NCI-H524 (cell line): ENCODE data around the gene AHNAK.
"Not testable (repeated sequence)": the region's sequence is repeated elsewhere in the genome, so short reads cannot be mapped to it uniquely, and the experiment has no call there.

ENCODE experiments used
- DNase-seq, 2 experiments: peaks; one replicate each; lab custom pipeline; 2025; lab: John Stamatoyannopoulos, UW

The AHNAK gene

DNA sequence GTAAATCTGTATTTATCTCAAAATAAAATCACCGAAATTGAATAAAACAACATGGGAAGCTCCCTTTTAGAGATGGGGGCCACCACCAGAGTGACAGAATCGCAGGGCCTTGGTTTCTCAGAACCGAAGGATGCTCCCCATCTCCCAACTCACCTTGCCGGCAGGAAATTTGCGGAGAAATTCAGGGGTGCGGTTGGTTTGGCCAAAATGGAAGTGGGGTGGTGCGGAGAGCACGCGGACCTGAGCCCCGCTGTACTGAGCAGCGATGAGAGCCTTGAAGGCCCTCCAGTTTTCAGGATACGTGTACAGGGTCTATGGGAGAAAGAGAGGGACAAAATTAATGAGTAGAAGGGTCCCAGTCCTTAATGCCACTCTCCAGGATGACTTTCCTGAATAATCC, 25.8 kb upstream of the AHNAK start:
- no peak for DNase-seq

DNA sequence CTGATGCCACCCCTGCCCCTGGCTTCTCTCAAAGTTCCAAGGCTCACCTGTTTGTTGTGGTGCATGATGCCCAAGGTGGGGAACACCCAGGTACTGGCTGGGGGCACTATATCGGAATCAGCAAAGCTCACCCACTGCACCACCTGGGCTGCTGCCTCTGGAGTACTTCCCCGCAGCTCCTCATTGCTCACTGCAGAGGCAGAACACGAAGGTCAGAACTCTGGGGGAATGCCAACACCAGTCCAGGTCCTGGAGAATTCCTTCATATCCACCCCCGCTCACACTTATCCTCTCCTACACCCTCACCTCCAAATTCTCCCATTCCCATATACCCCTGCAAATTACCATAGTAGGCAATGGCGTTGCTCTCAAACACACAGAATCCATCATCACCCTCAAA, 24.9 kb upstream of the AHNAK start:
- not testable (repeated sequence) for DNase-seq

DNA sequence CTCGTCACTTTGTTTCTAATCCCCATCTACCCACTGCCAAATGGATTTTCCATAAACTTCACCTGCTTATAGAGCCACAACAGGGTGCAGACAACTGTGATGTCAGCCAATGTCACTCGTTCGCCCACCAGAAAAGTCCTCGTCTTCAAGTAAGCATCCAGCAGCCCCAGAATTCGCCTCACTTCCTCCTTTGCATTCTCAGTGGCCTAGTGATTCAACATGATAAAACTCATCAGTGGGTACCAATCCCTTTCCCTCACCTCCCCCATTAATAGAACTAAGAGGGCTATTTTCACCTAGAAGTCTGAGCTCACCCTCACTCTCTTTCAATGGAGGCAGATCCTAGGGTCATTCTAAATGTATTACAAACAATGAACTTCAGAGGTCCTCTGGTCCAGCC, 24.3 kb upstream of the AHNAK start:
- DNase-seq = not testable (repeated sequence)

DNA sequence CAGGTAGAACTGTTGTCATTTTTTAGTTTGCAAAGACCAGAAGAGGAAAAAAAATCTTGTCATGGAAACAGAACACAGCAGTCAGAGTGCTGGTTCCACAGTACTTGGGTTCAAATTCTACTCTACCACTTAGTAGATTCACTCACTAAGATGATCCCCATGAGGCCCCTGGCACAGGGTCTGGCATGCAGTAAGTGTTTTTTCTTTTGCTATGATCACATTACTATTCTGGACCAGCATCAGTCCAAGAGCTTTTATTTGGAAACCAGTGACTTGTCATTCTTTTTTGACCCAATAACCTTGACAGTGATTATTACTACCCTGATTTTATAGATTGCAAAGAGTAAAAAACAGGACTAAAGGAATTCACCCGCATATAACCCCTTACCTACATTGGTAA, 23.0 kb upstream of the AHNAK start:
- no peak for DNase-seq

DNA sequence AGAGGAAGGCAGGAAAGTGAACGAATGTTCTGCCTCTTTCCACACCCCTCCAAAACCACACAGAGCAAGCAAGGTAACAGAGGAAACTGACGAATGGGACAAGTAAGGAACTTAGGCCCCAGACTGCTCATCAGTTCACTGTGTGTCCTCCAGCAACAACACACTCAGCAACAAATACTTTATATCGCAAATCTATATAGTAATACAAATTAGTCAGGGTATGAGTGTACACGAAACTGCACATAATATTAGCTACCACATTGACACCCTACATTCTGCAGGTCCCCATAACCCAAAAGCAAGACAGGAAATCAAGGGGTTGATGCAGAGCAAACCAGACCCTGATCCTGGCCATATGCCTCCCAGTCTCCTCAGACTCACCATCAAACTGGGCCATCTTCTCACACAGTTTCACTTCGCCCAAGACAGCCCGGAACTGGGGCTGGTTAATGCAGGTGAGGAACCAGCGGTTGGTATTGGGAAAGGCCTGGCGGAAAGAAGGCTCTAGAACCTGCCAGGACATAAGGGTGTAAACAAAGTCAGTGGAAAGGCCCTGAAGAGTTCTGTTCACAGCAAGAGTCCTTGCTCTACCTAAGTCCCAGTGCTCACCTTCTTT, 20.5 kb upstream of the AHNAK start:
- DNase-seq = no peak

DNA sequence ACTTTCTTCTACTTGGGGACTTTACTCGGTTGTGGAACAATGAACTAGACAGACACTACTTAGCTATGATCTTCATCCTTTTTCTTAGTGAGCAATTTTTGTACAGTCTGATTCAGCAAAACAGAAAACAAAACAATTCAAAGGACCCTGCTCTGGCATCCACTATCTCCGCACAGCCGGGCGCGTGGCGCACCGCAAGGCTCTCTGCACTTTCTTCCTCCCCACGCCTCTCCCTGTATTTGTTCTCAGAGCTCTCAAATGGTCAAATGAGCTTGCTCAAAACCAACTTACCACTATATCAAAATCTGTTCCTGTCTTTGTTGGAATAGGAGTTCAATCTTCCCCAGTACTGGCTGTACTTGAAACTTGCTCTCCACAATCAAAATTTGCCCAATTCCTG, 19.6 kb upstream of the AHNAK start:
- no peak for DNase-seq

DNA sequence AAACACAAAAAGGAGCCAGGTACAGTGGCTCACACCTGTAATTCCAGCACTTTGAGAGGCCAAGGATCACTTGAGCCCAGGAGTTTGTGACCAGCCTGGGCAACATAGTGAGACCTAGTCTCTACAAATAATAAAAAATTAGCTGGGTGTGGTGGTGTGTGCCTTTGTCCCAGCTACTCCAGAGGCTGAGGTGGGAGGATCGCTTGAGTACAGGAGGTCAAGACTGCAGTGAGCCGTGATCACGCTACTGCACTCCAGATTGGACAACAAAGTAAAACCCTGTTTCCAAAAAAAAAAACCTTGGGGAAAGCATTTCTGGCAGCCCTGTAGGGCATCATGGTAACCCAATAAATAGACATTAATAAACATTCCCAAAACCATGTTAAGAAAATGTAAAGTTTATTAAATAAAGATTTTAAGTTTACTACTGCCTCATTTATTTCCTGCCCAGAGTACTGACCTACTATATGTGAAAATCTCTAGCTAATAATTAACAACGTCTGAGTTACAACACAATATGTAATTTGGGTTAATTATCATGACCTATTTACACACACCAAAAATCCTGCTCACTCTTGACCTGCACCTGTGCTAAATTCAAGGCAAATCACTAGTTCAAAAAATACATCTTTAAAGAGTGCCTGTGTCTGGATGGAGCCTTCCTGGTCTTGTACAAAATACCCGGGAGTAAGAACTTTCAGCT, 18.6 kb upstream of the AHNAK start:
- no peak for DNase-seq

DNA sequence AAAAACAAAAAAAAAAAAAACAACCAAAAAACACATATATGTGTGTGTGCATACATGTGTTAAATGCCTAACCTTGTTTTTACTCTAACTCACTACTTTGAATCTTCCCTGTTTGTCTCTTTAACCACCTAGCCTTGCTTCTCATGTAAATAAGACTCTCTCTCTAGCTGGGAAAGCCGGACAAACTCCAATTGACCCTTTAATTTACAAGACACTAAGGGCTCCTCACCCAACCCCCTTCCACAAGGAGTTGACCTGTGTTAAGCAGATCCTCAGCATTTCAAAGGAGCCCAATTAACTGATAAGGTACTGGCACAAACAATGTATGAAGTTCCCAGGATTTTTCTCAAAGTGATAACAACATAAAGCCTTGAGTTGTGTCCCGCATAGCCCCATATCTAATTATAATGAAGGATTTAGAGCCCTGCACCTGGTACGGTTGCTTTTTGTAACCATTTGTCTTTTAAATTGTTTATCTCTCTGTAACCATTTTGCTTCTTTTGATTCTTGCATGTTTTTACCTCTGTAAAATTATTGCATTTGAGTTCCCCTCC, 15.1 kb upstream of the AHNAK start:
- DNase-seq = not testable (repeated sequence)

DNA sequence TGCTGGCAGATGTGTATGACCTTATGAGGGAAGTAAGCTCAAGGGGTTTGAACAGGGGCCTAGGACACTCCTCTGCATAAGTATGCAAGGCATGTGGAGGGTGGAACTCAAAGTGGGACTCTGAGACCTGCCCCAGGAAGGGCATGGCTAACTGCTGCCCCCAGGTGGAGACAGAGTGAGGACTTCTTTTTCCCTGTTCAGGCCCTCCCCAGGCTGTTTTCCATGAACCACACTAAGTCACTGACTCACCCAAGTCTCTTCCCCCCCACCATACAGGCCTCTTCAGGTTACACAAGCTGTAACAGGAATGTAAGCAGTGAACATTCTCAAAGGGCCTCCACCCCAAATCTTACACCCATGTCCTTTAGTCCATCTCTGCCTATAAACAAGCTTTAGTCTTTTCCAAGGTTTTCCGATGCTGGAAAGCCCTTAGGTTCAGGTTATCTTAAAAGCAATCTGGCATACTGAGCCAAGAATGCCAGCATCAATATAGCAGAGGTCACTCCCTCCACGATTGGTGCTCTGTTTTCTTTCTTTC, 14.0 kb upstream of the AHNAK start:
- DNase-seq = peak; percentile 29 to 70

DNA sequence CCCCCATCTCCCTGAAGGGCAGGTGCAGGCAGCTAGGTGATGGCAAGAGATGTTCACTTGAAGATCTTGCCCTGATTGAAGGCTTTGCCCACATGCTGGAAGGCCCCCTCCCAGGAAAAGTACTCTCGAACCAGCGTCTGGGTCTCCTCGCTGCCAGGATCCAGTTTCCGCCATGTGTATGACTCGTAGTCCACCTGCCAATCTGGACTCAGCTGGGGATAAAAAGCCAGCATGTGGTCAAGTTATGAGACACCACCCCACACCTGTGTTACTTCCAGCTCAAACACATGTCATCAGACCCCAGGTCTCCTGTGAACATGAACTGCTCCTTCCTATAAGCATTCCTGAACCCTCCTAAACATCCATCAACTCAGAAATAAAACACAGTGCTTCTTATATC, 13.0 kb upstream of the AHNAK start:
- not testable (repeated sequence) for DNase-seq

DNA sequence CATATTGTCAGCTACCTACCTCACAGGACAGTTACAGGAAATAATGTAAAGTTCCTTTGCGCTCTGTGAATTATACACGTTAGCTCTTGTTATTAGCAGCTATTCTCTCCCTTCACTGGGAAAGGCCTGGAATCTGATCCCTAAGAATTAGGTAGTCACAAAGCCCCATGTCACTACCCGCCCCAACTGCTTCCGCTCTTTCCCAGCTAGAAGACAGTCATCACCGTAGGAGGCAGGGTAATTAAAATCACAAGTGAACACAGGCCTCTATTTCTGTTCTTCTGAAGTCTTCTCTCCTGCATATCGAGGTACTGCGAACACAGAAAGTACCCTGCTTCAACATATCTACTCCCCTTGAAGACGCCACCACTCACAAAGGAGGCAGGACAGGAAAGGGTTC, 12.6 kb upstream of the AHNAK start:
- DNase-seq = no peak

DNA sequence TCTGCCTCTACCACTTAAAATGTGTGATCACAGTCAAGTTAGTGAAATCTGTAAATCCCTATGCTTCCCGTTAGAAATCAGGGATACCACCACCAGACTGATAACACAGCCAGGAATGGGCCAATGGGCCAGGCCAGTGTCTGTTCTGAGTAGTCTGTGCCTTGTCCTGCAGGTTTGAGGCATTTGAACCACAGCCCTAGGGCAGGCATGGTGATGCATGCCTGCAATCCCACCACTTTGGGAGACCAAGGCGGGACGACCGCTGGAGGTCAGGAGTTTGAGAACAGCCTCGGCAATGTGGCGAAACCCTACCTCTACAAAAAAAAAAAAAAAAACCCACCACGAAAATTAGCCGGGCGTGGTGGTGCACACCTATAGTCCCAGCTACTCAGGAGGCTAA, 12.1 kb upstream of the AHNAK start:
- DNase-seq = no peak

DNA sequence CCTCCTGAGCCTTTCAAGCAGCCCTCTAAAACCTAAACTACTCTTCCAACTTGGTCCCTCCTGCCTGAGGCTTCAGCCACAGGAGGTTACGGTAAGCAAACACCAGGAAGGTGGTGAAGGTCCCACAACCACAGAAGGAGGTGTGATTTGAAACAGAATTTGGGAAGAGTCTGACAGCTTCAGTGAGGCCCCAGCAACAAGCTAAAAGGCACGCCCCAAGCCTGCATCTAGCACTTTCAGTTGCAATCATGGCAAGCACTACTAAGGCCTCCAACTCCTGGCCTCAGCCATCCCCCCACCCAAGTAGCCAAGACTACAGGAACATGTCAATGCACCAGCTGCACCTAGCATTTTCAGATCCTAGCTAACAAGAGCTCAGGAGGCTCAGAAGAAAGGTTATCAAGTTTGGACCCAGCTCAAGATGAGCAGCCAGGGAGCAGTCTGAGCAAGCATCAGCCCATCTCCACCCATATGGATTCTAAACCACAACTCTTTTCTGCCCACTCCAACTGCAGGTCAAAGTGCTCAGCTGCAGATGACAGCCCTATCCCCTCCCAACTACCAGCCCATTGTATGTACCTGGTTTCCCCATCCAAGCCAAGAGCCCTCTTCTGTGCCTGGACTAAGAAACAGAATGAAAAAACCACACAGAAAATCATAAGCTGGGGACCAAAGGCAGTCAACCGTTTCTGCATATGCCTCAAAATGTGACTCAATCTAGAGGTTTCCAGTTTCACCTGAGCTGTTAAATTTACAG, 10.4 kb upstream of the AHNAK start:
- DNase-seq = no peak

DNA sequence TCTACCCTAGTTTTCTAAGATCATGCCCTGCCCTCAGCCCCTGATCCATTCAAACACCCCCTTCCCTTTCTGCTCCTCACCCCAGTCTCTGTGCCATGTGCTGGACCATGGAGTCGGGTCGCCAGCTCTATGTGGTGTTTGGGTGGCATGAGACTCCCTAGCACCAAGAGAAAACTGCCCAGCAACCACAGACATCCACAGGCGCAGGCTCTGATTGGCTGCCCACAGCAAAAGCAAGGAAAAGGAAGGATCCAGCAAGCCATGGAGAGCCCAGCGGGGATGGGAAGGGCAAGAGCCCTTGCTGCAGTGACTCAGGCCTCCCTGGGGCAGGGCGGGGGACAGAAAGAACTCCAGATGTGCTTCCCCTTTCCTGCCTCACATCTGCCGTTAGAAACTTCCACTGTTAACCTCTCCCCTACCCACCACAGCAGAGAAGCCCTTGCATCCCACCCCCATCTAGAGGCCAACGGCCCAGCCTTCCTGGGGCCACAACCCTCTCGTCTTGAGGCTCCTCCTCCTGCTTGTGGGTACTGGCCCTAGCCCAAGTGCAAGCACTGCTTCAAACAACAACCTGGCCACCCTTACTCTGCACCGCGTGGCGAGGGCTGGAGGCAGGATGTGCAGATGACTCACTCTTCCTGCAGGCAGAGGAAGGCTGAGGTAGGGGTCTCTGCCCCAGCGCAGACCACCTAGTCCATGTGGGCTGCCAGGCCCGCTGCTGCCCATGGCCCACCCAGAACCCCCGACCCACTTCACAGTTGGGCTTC, 9.7 kb upstream of the AHNAK start:
- DNase-seq = peak in 1 of 2 experiments; percentile 69

DNA sequence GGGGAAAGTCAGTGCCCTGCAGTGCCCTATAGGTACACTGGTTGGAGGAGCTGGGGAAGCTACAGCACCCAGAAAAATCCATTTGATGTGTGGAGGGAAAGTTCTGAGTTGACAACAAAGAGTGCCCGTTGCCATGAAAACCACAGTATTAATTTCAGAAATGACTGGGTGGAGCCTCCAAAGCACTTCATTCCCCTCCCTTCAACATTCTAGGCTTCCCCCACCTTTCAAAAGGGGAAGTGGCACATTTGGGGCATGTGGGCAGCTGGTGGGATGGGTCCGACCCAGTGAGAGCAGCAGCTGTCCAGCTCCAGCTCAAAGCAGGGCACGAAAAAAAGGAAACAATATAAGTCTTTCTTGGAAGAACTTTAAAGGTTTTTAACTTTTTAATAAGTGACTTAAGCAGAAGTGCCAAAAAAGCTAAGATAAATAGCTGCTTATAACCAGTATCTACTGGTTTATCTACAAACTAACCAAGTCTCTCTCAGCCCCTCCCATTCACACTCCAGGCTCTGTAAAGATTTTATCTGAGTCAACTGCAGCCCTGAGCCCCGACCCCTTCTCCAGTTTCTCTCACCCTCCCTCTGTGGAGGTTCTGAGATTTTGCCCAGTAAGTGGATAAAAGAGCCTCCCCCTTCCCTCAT, 9.0 kb upstream of the AHNAK start:
- peak in 1 of 2 experiments; percentile 39 for DNase-seq

DNA sequence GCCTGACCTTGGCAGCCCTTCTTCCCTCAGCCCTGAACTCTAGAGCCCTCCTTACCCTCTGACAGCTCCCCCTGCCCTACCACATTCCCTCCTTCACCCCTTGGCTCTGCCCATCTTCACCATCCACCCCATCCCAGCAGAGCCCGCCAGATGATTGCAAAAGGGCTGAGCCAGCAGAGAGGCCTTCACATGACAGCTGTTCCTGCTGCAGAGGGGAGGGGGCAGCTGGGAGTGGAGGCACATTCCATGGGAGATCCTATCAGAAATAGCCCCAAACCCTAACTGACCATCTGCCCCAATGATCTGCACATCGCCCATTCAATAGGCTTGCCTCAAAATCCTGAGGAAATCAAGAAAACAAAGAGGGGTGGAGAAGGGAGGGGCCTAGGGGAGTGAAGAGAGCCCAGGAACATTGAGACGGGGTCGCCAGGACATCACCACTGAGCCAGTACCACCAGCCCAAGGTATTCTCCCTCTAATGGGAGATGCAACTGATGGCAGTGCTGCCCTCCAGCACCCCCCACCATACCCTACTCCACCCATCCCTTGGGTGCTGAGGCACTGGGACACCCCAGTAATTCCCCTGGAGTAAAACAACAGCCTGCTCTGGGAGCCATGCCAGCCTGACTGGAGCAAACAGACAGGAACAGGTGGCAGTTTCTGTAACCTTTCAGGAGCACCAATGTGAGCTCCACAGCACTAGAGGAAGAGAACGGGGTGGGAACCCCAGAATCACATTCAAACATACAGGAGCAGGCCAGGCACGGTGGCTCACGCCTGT, 8.0 kb upstream of the AHNAK start:
- DNase-seq = peak; percentile 61 to 66

DNA sequence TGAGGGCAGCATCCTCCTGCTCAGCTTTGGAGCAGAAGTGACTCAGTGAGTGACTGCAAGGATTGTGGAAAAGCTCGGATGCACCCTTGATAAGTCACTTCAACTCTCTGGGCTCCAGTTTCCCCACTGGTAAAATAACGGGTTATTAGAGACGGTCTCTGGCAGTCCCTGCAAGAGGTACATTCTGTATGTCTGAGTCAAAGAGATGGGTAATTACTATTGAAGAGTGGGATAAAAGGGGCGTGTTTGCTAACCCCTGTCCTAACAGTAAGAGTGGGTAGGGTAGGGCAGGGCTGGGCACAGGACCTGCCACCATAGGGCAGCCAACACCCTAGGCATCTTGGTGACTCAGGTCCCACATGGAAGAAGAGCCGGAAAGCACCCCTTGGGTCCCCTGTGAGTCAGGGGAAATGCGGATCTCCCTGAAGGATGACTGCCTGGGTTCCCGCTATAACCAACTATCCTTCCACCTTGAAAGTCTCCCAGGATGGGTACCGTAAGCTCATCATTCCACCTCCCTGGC, 7.3 kb upstream of the AHNAK start:
- no peak for DNase-seq

DNA sequence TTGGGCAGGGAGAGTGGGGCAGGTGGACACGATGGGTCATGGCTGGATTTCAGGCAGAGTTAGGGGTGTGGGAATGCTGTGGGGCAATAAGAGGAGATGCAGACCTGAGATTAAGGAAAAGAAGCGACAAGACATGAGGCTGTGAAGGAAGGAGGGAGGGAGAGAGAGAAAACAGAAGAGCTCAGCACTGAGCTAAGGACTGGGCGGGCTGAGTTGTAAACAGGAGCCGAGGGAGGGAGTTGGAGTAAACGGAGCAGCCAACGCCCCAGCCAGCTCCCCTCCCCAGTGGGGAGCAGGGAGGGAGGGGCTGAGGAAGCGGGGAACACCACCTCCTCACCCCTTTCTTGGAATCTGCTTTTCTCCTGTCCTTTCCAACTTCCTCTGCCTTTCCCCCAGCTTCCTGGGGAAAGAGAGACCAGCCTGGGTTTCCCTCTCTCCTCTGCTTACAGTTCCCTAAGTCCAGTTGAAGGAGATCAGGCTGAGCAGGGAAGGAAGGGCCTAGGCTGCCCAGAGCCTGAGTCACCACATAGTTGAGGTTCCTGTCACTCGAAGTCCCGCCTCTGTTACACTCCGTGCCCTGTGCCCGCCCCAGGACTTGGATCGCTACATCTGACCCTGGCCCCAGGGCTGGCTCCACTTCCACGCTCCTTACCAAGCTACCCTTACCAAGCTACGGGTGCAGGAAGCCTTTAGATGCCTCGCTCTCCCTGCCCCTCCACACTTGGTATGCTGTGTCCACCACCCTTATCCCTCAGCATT, 6.7 kb upstream of the AHNAK start:
- DNase-seq = peak in 1 of 2 experiments; percentile 16

DNA sequence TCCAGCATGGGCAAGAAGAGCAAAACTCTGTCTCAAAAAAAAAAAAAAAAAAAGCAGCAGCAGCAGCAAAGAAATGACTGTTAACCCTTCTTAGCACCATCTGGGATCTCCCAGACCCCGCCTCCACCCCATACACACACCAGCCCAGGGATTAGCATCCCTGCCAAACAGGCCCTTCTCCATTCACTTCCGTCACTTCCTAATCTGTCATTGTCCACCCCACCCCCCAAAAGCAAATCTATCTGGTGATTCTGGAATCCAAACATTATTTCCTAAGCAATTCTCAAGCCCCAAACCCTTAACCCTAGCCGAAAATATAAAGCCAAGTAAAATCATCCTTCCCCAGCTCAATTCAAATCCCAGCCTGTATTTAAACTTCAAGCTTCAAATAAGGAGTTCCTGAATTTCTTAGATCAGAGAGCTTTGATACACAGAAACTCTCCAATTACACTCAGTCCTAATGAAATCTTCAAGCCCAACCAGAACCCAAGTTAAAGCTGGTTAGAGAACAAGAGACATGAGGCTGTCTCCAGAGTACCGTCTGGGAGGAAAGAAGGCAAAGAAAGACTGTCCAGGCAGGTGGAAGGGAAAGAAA, 6.0 kb upstream of the AHNAK start:
- peak; percentile 68 to 88 for DNase-seq
